HG03565 (cell line): ENCODE measurements around the gene ALDH3B1.
"Not testable (repeated sequence)": the region's sequence is repeated elsewhere in the genome, so short reads cannot be mapped to it uniquely, and the experiment has no call there.

Experiments used
- ATAC-seq: cut with Tn5 transposase; IDR thresholded peaks from one replicate; pipeline ENCODE4 v1.9.1; 2021; ENCODE audit warnings: mild to moderate bottlenecking, moderate library complexity; ENCODE audit not compliant: unreplicated experiment

ALDH3B1 gene, protein sequence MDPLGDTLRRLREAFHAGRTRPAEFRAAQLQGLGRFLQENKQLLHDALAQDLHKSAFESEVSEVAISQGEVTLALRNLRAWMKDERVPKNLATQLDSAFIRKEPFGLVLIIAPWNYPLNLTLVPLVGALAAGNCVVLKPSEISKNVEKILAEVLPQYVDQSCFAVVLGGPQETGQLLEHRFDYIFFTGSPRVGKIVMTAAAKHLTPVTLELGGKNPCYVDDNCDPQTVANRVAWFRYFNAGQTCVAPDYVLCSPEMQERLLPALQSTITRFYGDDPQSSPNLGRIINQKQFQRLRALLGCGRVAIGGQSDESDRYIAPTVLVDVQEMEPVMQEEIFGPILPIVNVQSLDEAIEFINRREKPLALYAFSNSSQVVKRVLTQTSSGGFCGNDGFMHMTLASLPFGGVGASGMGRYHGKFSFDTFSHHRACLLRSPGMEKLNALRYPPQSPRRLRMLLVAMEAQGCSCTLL

DNA sequence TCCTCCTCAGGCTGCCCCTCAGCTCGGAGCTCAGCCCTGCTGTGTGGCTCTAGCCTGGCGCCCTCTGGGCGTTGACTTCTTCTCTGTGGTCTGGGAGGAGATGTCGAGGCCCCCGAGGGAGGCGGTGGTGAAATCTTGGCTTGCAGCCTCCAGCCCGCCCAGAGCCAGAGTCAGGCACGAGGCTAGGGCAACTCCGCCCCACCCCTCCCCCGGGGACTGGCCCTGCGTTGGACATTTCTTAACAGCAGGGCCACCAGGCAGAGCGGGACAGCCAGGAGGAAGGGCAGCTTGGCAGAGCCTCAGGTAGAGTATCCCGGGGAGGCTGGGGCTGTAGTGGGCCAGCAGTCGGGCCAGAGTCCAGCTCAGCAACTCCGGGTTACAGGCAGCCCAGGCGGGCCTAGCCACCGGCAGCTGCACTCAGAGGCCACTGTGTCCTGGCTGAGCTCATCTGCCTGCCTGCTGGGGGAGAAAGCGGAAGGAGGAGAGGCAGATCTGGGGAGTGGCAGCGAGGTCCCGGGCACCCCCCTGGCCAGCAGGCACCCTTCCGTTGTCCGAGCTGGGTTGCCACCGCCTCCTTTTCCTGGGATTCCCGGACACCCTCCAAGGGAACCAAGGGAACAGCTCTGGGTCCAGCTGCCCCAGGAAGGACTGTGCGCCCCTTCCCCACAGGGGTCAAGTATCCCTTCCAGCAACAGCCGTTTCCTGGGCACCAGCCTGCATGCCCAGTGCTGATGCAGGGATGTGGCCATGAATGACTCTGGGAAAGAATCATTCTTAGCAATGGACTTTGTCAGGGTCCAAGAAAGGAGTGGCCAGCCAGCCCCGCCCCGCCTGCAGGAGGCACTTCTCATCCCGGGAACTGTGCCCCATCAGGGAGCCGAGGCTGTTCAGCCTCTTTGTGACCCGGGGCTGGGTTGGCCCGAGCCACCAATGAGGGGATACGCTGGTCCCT is at the start of gene ALDH3B1:
TSS of gene ALDH3B1 (plus strand) at position 238 of the 952 bp plus-strand sequence. CDS start 4,971 bp downstream, outside the sequence.
- no peak for ATAC-seq

DNA sequence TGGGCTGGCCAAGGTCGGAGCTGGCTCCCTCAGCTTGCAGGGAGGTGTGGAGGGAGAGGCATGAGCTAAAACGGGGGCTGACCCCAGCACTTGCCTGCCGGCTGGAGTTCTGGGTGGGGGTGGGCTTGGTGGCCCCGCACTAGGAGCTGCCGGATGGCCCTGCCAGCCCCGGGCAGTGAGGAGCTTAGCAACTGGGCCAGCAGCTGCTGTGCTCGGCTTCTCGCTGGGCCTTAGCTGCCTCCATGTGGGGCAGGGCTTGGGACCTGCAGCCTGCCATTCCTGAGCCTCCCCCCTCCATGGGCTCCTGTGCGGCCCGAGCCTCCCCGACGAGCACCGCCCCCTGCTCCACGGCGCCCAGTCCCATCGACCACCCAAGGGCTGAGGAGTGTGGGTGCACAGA is 46.9 kb upstream of the ALDH3B1 start:
- not testable (repeated sequence) for ATAC-seq

DNA sequence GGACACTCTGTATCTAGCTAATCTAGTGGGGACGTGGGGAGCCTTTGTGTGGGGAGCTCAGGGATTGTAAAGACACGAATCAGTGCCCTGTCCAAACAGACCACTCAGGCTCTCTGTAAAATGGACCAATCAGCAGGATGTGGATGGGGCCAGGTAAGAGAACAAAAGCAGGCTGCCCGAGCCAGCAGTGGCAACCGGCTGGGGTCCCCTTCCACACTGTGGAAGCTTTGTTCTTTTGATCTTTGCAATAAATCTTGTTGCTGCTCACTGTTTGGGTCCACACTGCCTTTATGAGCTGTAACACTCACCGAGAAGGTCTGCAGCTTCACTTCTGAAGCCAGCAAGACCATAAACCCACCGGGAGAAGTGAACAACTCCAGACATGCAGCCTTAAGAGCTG is 46.2 kb upstream of the ALDH3B1 start:
- not testable (repeated sequence) for ATAC-seq

DNA sequence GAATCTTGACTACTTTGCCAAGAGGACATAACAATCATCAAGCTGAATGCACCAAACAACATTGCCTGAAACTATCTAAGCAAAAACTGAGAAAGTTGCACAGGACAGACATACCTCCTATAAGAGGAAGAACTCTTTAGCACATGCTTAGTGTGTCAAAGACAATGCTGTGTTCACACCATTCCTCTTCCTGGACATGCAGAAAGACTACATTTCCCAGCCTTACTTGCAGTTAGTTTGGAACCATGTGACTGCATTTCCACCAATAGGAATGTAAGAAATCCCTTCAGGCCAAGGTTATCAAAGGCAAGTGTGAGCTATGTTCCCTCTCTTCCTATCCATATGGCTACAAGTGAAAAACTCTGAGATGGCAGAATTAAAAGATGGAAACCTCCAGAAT is 45.4 kb upstream of the ALDH3B1 start:
- ATAC-seq: not testable (repeated sequence)

DNA sequence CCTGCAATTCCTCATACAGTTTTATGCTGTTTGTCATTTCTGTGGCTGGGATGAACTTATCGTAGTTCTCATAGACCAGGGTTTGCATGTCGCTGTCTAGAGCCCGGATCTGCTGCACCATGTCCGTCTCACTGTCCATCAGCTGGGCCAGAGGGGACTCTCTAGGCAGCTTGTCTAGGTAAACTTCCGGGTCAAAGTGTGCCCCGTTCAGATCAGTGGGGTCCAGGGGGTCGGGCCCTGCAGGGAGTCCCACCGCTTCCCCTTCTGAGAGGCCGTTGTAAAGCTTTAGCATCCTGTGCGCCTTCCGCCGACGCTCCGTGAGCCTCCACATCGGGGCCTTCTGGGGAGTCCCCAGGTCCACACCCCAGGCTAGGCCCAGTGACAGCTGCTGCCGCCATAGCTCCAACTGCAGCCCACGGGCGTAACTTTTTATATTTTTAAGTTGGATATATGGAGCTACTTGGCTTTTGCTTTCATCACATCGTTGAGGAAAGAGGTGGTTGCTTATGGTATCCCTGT is 44.2 kb upstream of the ALDH3B1 start:
- ATAC-seq: not testable (repeated sequence)

DNA sequence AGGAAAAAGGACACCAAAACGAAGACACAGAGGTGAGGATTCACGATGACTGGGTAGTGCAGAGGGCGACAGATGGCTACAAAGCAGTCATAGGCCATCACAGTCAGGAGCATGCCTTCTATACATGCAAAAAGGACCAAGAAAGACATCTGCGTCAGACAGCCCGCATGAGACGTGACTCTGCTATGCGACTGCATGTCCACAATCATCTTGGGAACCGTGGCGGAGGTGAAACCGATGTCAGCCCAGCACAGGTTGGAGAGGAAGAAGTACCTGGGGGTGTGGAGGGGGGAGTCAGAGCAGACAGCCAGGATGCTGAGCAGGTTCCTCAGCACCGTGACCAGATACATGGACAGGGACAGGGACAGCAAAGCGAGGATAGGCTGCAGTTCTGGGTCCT is 35.4 kb upstream of the ALDH3B1 start:
- ATAC-seq: not testable (repeated sequence)

DNA sequence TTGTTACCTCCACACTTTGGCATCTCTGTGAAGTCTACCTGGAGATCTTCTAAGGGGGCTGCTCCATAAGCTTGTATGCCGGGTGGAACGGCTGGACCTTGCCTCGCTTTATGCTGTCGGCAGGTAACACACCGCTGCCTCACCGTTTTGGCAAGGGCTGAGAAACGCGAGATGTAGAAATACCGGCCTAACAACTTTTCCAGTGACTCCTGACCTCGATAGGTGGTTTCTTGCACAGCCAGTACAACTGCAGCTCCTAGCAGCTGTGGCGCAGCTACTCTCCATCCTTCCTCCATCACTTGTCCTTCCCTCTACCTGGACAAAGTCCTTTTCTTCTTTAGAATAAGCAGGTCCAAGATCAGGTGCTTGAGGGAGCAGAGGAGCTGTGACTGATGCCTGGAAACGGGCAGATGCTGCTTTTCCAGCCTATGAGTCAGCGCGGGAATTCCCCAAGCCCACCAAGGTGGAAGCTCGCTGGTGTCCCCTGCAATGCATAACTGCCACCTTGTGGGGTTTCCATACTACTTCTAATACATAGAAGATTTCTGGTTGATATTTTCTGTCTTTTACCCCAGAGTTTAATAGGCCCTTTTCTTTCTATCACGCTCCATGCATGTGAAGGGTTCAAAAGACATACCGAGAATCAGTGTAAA is 31.2 kb upstream of the ALDH3B1 start:
- ATAC-seq: not testable (repeated sequence)

DNA sequence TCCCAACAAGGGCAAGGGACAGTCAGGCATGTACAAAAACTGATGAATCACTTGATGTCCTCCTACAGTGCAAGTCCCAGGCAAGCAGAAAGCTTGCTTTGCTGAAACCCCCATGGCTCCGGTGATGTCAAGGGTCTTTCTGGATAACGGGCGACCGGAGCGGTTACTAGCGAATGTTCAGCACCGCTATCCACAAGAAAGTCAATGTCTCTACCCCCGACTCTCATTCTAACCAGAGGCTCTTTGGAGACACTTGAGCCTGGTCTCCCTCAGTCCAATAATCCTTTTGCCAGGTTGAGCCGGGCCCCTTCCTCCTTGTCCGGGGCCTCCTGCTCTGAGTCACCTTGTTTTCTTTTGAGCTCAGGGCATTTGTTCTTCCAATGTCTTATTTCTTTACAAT is 28.9 kb upstream of the ALDH3B1 start:
- not testable (repeated sequence) for ATAC-seq

DNA sequence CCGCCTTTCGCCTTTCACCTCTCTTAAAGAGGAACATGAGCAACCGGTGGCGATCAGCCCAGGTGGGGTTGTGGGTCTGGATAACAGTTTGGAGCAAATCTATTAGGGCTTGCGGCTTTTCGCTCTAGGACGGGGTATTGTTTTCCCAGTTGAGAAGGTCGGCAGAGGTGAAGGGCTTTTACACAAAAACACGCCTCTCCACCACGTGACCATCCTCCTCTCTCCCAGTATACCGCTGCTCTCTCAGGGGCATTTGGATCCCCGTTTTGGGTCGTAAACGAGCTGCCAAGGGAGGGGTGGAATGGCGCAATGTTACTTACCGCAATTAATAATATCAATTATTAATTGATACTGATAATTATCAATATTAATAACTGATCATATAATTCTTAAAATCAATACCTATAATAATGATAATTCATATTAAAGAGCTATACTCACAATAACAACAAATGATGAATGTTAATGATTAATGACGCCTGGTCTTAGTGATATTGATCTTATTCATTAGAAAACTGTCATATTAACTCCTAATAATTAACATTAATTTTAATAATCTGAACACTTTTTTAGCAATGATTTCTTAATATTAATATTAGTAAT is 27.8 kb upstream of the ALDH3B1 start:
- not testable (repeated sequence) for ATAC-seq

DNA sequence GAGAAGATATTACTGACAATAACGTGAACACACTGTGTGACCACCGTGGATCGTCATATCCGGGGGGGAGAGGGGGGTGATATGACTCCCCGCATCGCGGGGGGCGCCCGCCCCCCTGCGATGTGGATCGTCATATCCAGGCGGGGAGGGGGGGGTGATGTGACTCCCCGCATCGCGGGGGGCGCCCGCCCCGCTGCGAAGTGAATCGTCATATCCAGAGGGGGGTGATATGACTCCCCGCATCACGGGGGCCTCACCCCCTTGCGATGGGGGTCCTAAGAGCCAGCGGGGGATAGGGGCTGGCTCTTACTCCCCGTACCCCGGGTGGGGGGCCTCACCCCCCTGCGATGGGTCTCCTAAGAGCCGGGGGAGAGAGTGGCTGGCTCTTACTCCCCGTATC is 26.2 kb upstream of the ALDH3B1 start:
- ATAC-seq: no peak

DNA sequence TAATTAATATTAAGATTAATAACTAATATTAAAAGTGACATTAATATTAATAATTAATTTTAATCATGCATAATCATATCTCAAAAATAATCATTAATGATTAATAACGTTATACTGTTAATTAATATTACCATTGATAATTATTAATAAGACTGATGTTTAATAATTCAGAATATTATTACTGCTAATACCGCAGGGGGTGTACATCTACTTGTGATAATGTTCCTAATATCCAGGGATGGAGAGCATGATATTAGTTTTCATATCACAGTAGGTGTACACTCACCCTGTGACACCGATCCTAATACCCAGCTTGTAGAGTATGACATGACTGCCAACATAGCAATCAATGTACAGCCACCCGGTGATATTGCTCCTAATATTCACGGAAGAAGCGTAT is 24.8 kb upstream of the ALDH3B1 start:
- not testable (repeated sequence) for ATAC-seq

DNA sequence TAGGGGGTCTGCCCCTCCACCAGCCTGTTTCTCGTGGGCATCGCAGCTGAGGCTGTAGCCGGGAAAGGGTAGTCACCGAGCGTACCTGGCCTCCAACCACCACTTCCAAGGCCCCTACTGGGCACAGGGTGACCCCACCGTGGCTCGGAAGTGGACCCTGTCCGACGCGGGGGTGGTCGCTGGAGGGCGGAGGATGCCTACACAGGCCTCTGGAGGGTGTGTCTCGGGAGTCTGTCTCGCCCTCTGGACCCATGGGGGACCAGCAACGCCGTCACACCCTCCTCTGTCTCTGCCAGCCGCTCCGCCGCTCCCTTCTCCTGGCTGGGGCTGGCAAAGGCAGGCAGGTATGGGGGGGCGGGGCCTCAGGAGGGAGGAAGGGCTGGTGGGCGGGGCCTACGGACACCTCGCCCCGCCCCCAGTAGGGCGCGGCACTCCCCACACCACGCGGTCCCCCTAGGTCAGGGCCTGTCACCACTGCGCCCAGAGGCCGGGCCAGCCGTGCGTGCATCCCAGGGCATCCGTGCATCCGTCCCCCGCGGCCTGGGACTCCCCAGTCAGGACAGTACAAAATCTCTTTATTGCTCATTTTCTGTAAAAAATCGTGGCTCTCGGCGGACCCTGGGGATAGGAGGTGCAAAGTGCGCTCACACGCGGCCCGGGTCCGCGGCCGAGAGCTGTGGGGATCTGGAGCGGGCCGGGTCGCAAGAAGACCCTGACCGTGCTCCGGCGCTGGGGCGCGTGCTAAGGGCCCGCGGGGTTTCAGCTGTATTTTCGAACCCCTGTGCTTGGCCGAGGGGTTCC is 19.4 kb upstream of the ALDH3B1 start:
- not testable (repeated sequence) for ATAC-seq

DNA sequence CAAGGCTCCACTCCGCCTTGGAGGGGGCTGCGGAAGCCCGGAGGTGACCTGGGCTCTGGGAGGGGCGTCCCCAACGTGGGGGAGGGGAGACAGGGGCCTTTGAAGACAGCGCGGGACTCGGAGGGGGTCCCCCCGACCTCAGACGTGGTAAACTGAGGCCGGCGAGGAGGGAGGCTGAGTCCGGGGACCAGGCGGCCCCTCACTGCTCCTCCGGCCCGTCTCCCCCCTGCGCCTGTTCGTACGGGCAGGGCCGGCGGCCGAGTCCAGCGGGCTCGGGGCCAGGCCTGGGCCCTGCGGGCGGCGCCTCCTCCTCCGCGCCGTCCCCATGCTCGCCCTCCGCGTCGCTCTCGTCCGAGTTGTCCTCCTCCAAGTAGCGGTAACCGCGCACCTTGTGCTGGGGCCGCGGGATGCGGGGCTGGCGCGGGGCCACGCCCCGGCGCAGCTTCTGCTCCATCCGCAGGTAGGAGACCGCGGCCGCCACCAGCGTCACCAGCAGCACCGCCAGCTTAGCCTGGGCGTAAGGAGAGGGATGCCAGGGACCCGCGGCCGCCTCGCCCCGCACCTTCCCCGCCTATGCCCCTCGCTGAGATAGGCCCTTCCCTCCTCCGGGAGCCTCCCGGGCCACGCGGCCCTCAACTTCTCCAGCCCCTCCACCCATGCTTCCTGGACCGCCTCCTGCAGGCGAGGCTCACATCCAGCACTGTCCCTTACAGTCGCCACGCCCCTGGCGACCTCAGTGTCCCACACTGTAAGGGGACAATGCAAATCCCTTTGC is 18.6 kb upstream of the ALDH3B1 start:
- not testable (repeated sequence) for ATAC-seq

DNA sequence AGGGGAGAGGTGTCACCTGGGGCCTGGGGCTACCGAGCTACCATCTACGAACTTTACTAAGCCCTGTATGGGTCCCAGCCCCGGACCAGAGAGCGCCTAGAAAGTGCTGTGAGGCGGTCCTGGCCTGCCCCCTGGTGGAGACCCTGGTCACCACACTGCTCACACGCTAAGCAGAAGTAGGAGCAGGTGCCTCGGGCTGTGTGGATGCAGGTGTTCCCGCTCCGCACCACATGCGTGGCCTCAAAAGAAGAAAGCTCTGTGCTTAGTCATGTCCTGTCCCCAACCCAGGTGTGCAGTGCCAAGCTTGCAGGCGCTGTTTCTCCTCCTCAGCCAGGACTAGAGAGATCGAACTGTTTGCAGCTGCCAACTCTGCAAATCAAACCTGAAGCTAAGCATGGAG is 16.3 kb upstream of the ALDH3B1 start:
- not testable (repeated sequence) for ATAC-seq

DNA sequence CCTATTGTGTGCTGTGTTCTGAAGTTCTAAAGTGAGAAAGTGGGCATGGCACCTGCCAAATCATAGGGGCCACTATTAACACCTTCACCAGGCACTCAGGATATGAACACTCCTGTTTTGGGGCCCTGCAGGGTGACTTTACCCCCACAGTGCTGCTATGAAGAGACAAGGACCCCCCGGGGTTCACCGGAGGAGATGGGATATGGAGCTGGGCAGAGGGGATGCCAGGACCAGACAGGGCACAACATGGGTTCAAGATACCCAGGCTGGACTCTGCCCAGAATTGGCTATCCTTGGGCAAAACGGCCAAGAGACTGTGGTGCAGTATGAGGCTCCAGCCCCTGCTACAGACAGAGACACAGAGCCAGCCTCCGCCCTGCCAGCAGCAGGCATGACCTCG is 15.7 kb upstream of the ALDH3B1 start:
- ATAC-seq: not testable (repeated sequence)

DNA sequence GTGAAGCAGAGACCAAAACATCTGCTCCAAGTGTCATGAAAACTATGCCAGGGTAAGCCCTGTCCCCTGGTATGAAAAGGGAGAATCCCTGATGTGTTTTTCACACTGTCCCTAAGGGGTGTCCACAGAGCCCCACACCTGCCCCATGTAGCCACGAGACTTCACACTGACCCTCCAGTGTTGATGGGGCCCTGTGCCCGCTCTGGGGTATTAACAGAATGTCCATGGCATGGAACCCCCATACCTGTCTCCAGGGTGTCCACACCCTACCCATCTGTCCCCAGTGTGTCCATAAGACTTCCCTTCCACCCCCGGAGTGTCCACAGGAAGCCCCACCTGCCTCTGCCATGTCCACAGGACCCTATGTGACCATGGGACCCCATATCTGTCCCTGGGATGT is 15.0 kb upstream of the ALDH3B1 start:
- not testable (repeated sequence) for ATAC-seq

DNA sequence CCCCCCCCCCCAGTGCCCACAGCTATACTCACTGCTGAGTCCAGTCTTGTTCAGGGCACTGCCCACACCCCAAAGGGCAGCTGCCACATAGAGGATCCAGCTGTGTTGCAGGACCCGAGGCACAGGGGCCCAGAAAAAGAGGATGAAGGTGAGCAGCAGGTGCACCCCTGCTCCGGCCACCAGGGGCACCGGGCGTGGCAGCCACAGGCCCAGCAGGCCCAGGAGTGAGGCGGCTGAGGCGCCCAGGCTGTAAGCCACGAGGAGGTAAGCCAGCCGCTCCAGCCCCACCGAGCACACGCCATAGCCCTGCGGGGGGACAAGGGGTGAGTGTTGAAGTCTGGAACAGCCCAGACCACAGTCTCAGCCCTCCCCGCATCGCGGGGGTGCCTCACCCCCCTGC is 14.5 kb upstream of the ALDH3B1 start:
- not testable (repeated sequence) for ATAC-seq

DNA sequence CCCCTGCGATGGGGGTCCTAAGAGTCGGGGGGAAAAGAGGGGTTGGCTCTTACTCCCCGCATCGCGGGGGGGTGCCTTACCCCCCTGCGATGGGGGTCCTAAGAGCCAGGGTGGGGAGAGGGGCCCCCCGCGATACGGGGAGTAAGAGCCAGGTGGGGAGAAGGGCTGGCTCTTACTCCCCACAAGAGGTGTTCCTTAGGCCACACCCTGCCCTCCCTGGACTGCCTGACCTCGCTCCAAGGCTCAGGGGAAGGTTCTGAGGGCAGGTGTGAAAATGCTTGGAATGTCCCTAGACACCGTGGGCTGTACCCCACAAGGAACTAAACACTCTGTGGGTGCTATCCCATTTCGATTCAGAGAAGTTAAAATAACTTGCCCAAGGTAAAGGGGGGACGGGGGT is 14.1 kb upstream of the ALDH3B1 start:
- ATAC-seq: no peak
